Astrocyte (in vitro differentiated cells and primary cell): ENCODE data around the gene TRPV5.

Experiments used
- EZH2 ChIP-seq: IDR thresholded peaks from 2 replicates; pipeline ENCODE4 v1.6.1; 2012; ENCODE audit warnings: mild to moderate bottlenecking, low read length, inconsistent platforms; ENCODE audit not compliant: insufficient read depth
- TF ChIP-seq, protein P1 (sequence below): IDR thresholded peaks from 2 replicates; pipeline ENCODE4 v1.5.1; 2011; ENCODE audit warnings: low read depth, mild to moderate bottlenecking, inconsistent platforms, low read length, moderate library complexity; ENCODE audit not compliant: insufficient read depth

DNA sequence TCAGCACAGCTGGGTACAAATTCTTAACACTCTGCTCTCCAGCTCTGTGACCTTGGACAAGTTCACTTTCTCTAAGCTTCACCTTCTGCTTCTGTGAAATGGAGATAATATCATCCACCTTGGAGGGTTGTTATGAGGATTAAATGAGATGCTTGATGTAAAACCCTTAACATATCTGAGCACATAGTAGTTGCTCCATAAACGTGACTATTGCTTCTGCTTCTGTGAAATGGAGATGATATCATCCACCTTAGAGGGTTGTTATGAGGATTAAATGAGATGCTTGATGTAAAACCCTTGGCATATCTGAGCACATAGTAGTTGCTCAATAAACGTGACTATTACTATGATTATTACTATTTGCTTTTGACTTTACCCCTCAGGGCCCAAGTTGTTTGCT lies 64.1 kb downstream of the TRPV5 start:
- TF ChIP-seq, protein P1, sequence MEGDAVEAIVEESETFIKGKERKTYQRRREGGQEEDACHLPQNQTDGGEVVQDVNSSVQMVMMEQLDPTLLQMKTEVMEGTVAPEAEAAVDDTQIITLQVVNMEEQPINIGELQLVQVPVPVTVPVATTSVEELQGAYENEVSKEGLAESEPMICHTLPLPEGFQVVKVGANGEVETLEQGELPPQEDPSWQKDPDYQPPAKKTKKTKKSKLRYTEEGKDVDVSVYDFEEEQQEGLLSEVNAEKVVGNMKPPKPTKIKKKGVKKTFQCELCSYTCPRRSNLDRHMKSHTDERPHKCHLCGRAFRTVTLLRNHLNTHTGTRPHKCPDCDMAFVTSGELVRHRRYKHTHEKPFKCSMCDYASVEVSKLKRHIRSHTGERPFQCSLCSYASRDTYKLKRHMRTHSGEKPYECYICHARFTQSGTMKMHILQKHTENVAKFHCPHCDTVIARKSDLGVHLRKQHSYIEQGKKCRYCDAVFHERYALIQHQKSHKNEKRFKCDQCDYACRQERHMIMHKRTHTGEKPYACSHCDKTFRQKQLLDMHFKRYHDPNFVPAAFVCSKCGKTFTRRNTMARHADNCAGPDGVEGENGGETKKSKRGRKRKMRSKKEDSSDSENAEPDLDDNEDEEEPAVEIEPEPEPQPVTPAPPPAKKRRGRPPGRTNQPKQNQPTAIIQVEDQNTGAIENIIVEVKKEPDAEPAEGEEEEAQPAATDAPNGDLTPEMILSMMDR, result no peak
- TF ChIP-seq EZH2, result no peak
